SK-MEL-5 (cell line): ENCODE results near the gene CDX2. TPM values are rescaled to one million over a fixed set of nuclear protein-coding genes. Genes with fewer than 3 reads are reported as not detected.

Experiments
- DNase-seq: peaks from one replicate; pipeline ENCODE4 v3.0.0-alpha.2; 2016; ENCODE audit warnings: low read depth, low spot score
- in situ Hi-C: cut with HindIII; loops from 2 replicates; pipeline ENCODE4 v1.10.0; 2016; ENCODE audit warnings: low sequenced_read_pairs, high pct_unique_total_duplicates, low pct_unique_long_range_greater_than_20kb
- total RNA-seq: library from RNA; depleted of rRNA; stranded (reverse); fragments of >200 nt; shearing (Covaris generic); gene quantifications from 2 replicates; pipeline ENCODE4 v1.2.3, GENCODE V29; 2014

CDX2 gene
- total RNA-seq, 1 experiment from 2014 or later: 4.4 TPM

GRCh38 chr13:27924529-27925141, 44.5 kb downstream of the CDX2 start:
- DNase-seq: no peak
- in situ Hi-C loops: no loop called here

- in situ Hi-C loops: no loop called here
- no peak for DNase-seq
Observed at GRCh38 chr13:27923794-27924528, 45.2 kb downstream of the CDX2 start.

- no peak for DNase-seq
- in situ Hi-C loops: no loop called here
Observed at GRCh38 chr13:27922883-27923612, 46.1 kb downstream of the CDX2 start.

GRCh38 chr13:27921961-27922882, 46.9 kb downstream of the CDX2 start:
- DNase-seq: no peak
- in situ Hi-C loops: no loop called here

GRCh38 chr13:27921421-27921960, 47.6 kb downstream of the CDX2 start:
- in situ Hi-C loops: no loop called here
- DNase-seq: no peak

- DNase-seq: no peak
- in situ Hi-C loops: no loop called here
Observed at GRCh38 chr13:27920677-27921420, 48.3 kb downstream of the CDX2 start.

GRCh38 chr13:27919934-27920676, 49.0 kb downstream of the CDX2 start, which contains the start of gene PDX1:
Gene PDX1, plus strand, starts transcription at chr13:27920000. Its CDS starts 139 bp downstream, at chr13:27920139.
- in situ Hi-C loops: no loop called here
- no peak for DNase-seq

GRCh38 chr13:27919659-27919933, 49.5 kb downstream of the CDX2 start:
- in situ Hi-C loops: no loop called here
- no peak for DNase-seq

GRCh38 chr13:27918918-27919658, 50.0 kb downstream of the CDX2 start:
- in situ Hi-C loops: no loop called here
- DNase-seq: no peak

- in situ Hi-C loops: no loop called here
- no peak for DNase-seq
Observed at GRCh38 chr13:27918041-27918917, 50.8 kb downstream of the CDX2 start.

GRCh38 chr13:27917121-27917947, 51.8 kb downstream of the CDX2 start:
- in situ Hi-C loops: no loop called here

GRCh38 chr13:27915301-27916207, 53.6 kb downstream of the CDX2 start:
- no peak for DNase-seq
- in situ Hi-C loops: no loop called here

More at GRCh38 chr13:27917121-27917947, 51.8 kb downstream of the CDX2 start:
- DNase-seq: no peak

- in situ Hi-C loops: no loop called here
- DNase-seq: no peak
Observed at GRCh38 chr13:27913160-27913559, 56.0 kb downstream of the CDX2 start.
